ENCODE measurements around the gene EZH2. TPM values are rescaled to one million over a fixed set of nuclear protein-coding genes. Genes with fewer than 3 reads are reported as not detected.

Gene EZH2
- total RNA-seq, 1 experiment from 2014 or later, result 46.5 TPM

- intact Hi-C loops (cut with micrococcal nuclease; ENCODE audit: unreplicated experiment), result loop anchor here (2.0 kb wide), 1 partner anchor 57 kb away; no protein-coding TSS in a partner anchor
- H3K36me3 Mint-ChIP-seq (ENCODE audit: insufficient read depth, unreplicated experiment), result peaks cover 44% of the 10 kb centered on the region
- no peak for TF ChIP-seq CTCF (IDR thresholded peaks at IDR 0.05; ENCODE audit: unreplicated experiment)
- H3K27ac Mint-ChIP-seq (ENCODE audit: unreplicated experiment), result peak overlapping the region; percentile 92
- H3K27me3 Mint-ChIP-seq (ENCODE audit: unreplicated experiment), result no peaks in the 10 kb centered on the region
- H3K9me3 Mint-ChIP-seq (ENCODE audit: low read depth, unreplicated experiment), result no peaks in the 10 kb centered on the region
- peak; percentile 21 for DNase-seq
- H3K4me1 Mint-ChIP-seq (ENCODE audit: low read depth, unreplicated experiment), result no peaks in the 10 kb centered on the region
- peak overlapping the region; percentile 88 for H3K4me3 Mint-ChIP-seq (ENCODE audit: low read depth, unreplicated experiment)
- CTCF ChIA-PET, result no interaction called here
- no TSS peak for BruUV-seq (replicated peaks)
Observed at GRCh38 chr7:148883266-148884048, 634 bp downstream of the EZH2 start.

GRCh38 chr7:148882841-148883265, 1.2 kb downstream of the EZH2 start:
- peaks cover 44% of the 10 kb centered on the region for H3K36me3 Mint-ChIP-seq (ENCODE audit: insufficient read depth, unreplicated experiment)
- intact Hi-C loops (cut with micrococcal nuclease; ENCODE audit: unreplicated experiment), result no loop called here
- no peaks in the 10 kb centered on the region for H3K9me3 Mint-ChIP-seq (ENCODE audit: low read depth, unreplicated experiment)
- peak overlapping the region; percentile 92 for H3K27ac Mint-ChIP-seq (ENCODE audit: unreplicated experiment)
- no TSS peak for BruUV-seq (replicated peaks)
- no peak for DNase-seq
- H3K4me3 Mint-ChIP-seq (ENCODE audit: low read depth, unreplicated experiment), result peak overlapping the region; percentile 88
- no peak for TF ChIP-seq CTCF (IDR thresholded peaks at IDR 0.05; ENCODE audit: unreplicated experiment)
- CTCF ChIA-PET, result no interaction called here
- H3K4me1 Mint-ChIP-seq (ENCODE audit: low read depth, unreplicated experiment), result no peaks in the 10 kb centered on the region
- H3K27me3 Mint-ChIP-seq (ENCODE audit: unreplicated experiment), result no peaks in the 10 kb centered on the region

GRCh38 chr7:148882192-148882591, 1.9 kb downstream of the EZH2 start:
- DNase-seq, result no peak
- H3K27ac Mint-ChIP-seq (ENCODE audit: unreplicated experiment), result peak overlapping the region; percentile 92
- intact Hi-C loops (cut with micrococcal nuclease; ENCODE audit: unreplicated experiment), result no loop called here
- H3K4me3 Mint-ChIP-seq (ENCODE audit: low read depth, unreplicated experiment), result peak overlapping the region; percentile 88
- no peak for TF ChIP-seq CTCF (IDR thresholded peaks at IDR 0.05; ENCODE audit: unreplicated experiment)
- H3K4me1 Mint-ChIP-seq (ENCODE audit: low read depth, unreplicated experiment), result no peaks in the 10 kb centered on the region
- CTCF ChIA-PET, result no interaction called here
- H3K9me3 Mint-ChIP-seq (ENCODE audit: low read depth, unreplicated experiment), result no peaks in the 10 kb centered on the region
- BruUV-seq (replicated peaks), result TSS peak; percentile 34
- H3K27me3 Mint-ChIP-seq (ENCODE audit: unreplicated experiment), result no peaks in the 10 kb centered on the region
- peaks cover 44% of the 10 kb centered on the region for H3K36me3 Mint-ChIP-seq (ENCODE audit: insufficient read depth, unreplicated experiment)

GRCh38 chr7:148878317-148878716, 5.8 kb downstream of the EZH2 start:
- H3K4me1 Mint-ChIP-seq (ENCODE audit: low read depth, unreplicated experiment), result peaks cover 6% of the 10 kb centered on the region
- no TSS peak for BruUV-seq (replicated peaks)
- no peak overlapping the region for H3K27ac Mint-ChIP-seq (ENCODE audit: unreplicated experiment)
- peaks cover 13% of the 10 kb centered on the region for H3K36me3 Mint-ChIP-seq (ENCODE audit: insufficient read depth, unreplicated experiment)
- H3K27me3 Mint-ChIP-seq (ENCODE audit: unreplicated experiment), result no peaks in the 10 kb centered on the region
- CTCF ChIA-PET, result no interaction called here
- H3K4me3 Mint-ChIP-seq (ENCODE audit: low read depth, unreplicated experiment), result no peak overlapping the region
- TF ChIP-seq CTCF (IDR thresholded peaks at IDR 0.05; ENCODE audit: unreplicated experiment), result no peak
- no peak for DNase-seq
- intact Hi-C loops (cut with micrococcal nuclease; ENCODE audit: unreplicated experiment), result no loop called here
- no peaks in the 10 kb centered on the region for H3K9me3 Mint-ChIP-seq (ENCODE audit: low read depth, unreplicated experiment)
